Glutamatergic neuron (in vitro differentiated cells): Measurements from ENCODE around the gene MSL1. TPM values are rescaled to one million over a fixed set of nuclear protein-coding genes. Genes with fewer than 3 reads are reported as not detected.

Experiments used
- DNase-seq: peaks from one replicate; pipeline ENCODE4 v3.0.0; 2022
- H3K27ac Mint-ChIP-seq: one replicate; pipeline ENCODE4 v1.8.0; 2020; ENCODE audit warnings: mild to moderate bottlenecking, mixed read lengths, inconsistent platforms; ENCODE audit not compliant: unreplicated experiment
- H3K27me3 Mint-ChIP-seq: one replicate; pipeline ENCODE4 v1.8.0; 2020; ENCODE audit warnings: mild to moderate bottlenecking, moderate library complexity, mixed read lengths, inconsistent platforms; ENCODE audit not compliant: unreplicated experiment
- H3K36me3 Mint-ChIP-seq: one replicate; pipeline ENCODE4 v1.8.0; 2020; ENCODE audit warnings: mild to moderate bottlenecking, mixed read lengths, inconsistent platforms; ENCODE audit not compliant: unreplicated experiment
- H3K4me1 Mint-ChIP-seq: one replicate; pipeline ENCODE4 v1.8.0; 2020; ENCODE audit warnings: mild to moderate bottlenecking, low read depth, mixed read lengths, inconsistent platforms; ENCODE audit not compliant: unreplicated experiment
- H3K4me3 Mint-ChIP-seq: one replicate; pipeline ENCODE4 v1.8.0; 2020; ENCODE audit warnings: mild to moderate bottlenecking, mixed read lengths, inconsistent platforms; ENCODE audit not compliant: unreplicated experiment
- H3K9me3 Mint-ChIP-seq: one replicate; pipeline ENCODE4 v1.8.0; 2020; ENCODE audit warnings: mild to moderate bottlenecking, moderate library complexity, mixed read lengths, inconsistent platforms; ENCODE audit not compliant: unreplicated experiment
- total RNA-seq: library from RNA; stranded (reverse); fragmentation: NEBNext Ultra II Directional; extraction: Animal tissue kit (Norgen Biotek cat#: 25700); gene quantifications from one replicate; pipeline ENCODE4 v1.2.1, GENCODE V29; 2021; ENCODE audit not compliant: unreplicated experiment
- TF ChIP-seq, protein P1 (sequence below): fragments of 200-600 bp; sonication (generic); IDR thresholded peaks from one replicate; pipeline ENCODE4 v1.5.0; 2021; ENCODE audit not compliant: partially characterized antibody, unreplicated experiment

MSL1 gene
- total RNA-seq, 1 donor from 2014 or later = 110 TPM

DNA sequence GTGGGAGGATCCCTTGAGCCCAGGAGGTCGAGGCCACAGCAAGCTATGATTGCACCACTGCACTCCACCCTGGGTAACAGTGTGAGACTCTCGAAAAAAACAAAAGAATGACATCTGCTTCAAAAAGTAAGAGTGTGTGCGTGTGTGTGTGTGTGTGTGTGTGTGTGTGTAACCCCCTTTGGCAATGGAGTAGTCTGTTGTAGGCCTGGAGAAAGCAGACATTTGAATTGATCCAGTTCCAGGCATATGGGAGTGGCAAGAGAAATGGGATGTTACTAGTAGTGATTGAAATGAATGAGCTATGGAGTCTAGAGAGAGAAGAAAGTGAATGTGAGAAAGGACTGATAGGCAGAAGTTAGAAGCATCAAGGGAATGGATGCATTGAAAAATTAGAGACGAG lies 28.5 kb downstream of the MSL1 start:
- H3K27ac Mint-ChIP-seq = no peak overlapping the region
- DNase-seq = no peak
- H3K4me3 Mint-ChIP-seq = no peak overlapping the region
- no peaks in the 10 kb centered on the region for H3K36me3 Mint-ChIP-seq
- H3K27me3 Mint-ChIP-seq = no peaks in the 10 kb centered on the region
- TF ChIP-seq, protein P1, sequence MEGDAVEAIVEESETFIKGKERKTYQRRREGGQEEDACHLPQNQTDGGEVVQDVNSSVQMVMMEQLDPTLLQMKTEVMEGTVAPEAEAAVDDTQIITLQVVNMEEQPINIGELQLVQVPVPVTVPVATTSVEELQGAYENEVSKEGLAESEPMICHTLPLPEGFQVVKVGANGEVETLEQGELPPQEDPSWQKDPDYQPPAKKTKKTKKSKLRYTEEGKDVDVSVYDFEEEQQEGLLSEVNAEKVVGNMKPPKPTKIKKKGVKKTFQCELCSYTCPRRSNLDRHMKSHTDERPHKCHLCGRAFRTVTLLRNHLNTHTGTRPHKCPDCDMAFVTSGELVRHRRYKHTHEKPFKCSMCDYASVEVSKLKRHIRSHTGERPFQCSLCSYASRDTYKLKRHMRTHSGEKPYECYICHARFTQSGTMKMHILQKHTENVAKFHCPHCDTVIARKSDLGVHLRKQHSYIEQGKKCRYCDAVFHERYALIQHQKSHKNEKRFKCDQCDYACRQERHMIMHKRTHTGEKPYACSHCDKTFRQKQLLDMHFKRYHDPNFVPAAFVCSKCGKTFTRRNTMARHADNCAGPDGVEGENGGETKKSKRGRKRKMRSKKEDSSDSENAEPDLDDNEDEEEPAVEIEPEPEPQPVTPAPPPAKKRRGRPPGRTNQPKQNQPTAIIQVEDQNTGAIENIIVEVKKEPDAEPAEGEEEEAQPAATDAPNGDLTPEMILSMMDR = no peak
- peaks cover 2% of the 10 kb centered on the region for H3K9me3 Mint-ChIP-seq
- no peaks in the 10 kb centered on the region for H3K4me1 Mint-ChIP-seq

DNA sequence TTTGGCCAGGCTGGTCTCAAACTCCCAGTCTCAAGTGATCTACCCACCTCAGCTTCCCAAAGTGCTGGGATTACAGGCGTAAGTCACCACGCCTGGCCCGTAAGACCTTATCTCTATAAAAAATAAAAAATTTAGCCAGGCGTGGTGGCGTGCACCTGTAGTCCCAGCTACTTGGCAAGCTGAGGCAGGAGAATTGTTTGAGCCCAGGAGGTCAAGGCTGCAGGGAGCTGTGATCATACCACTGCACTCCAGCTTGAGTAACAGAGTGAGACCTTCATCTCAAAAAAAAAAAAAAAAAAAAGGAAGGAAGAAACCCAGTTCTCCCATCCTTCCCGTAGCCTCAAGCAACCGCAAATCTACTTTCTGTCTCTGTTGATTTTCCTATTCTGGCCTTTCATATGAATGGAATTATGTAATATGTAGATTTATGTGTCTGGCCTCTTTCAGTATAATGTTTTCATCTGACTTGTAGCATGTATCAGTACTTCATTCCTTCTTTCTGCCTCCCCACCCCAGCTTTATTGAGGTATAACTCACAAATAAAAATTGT lies 29.7 kb downstream of the MSL1 start:
- DNase-seq = no peak
- peaks cover 2% of the 10 kb centered on the region for H3K9me3 Mint-ChIP-seq
- H3K36me3 Mint-ChIP-seq = no peaks in the 10 kb centered on the region
- H3K4me1 Mint-ChIP-seq = no peaks in the 10 kb centered on the region
- no peaks in the 10 kb centered on the region for H3K27me3 Mint-ChIP-seq
- no peak overlapping the region for H3K4me3 Mint-ChIP-seq
- TF ChIP-seq, protein P1 = no peak
- H3K27ac Mint-ChIP-seq = no peak overlapping the region

DNA sequence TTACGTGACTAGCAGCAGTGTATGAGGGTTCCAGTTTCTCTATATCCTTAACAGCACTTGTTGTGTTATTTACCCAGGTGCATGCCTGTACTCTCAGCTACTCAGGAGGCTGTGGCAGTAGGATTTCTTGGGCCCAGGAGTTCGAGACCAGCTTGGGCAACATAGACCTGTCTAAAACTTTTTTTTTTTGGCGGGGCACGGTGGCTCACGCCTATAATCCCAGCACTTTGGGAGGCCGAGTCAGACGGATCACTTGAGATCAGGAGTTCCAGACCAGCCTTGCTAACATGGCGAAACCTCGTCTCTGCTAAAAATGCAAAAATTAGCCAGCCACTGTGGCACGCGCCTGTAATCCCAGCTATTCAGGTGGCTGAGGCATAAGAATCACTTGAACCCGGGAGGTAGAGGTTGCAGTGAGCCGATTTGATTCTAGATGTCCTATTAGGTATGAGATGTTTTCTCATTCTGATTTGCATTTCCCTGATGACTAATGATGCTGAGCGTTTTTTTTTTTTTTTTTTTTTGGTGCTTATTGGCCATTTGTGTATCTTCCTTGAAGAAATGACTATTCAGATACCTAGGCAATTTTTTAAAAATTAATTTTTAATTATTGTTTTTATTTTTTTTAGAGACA lies 31.9 kb downstream of the MSL1 start:
- TF ChIP-seq, protein P1 = no peak
- Mint-ChIP-seq H3K36me3 (no peaks in the 10 kb centered on the region), H3K27me3 (no peaks in the 10 kb centered on the region), H3K27ac (no peak overlapping the region), H3K4me1 (no peaks in the 10 kb centered on the region), H3K4me3 (no peak overlapping the region), H3K9me3 (no peaks in the 10 kb centered on the region)
- no peak for DNase-seq

DNA sequence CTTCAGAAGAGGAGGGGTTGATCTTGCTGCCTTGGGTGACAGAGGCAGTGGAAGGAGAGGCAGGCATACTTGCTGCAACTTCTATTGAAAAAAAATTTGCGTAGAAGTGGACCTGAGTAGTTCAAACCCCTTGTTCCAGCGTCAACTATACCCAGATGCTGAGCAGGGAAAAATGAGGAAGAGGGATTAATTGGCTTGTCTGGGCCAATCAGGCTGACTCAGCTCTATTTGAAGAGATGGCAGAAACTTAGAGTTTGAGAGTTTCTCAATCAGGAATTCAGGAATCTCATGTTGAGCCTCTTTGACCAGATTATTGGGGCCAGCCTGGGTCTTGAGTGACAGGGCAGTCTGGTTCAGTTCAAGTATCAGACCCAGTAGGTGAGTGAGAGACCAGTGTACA lies 36.2 kb downstream of the MSL1 start:
- peaks cover 3% of the 10 kb centered on the region for H3K36me3 Mint-ChIP-seq
- H3K4me3 Mint-ChIP-seq = no peak overlapping the region
- no peaks in the 10 kb centered on the region for H3K4me1 Mint-ChIP-seq

More for the DNA sequence above, 36.2 kb downstream of the MSL1 start:
- DNase-seq = no peak
- Mint-ChIP-seq H3K27ac (no peak overlapping the region), H3K27me3 (no peaks in the 10 kb centered on the region), H3K9me3 (no peaks in the 10 kb centered on the region)
- TF ChIP-seq, protein P1 = no peak
